NCI-H2171 (cell line): Measurements from ENCODE around the gene BRWD1.

Source experiments
- DNase-seq: peaks from one replicate; lab custom pipeline; 2025; lab: John Stamatoyannopoulos, UW

BRWD1 gene

DNA sequence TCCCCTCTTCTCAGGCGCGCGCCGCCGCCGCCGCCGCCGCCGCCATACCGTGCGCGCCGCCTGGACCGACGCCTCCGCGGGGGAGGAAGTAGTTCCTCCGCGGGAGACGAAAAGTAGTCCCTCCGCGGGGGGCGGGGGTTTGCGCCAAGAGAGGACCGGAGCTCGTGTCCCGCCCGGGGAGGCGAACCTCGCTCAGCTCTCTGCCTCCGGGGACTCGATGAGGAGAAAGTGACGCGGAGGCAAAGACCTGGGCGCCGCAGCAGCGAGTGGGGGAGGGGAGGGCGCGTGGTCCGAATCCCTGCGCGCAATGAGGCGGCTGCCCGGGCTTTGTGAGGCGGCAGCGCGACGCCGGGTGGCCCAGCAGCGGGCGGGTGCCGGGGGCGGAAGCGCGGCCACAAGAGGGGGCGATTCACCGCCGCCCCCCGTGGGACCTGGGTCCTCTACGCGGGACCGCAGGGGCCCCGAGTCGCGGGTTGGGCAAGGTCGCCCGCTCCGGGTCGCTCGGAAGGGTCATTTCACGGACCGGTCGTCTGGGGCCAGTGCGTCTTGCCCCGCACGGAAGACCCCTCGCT lies at the start of gene BRWD1:
TSS of gene BRWD1 (minus strand) at position 62 of the 572 bp plus-strand sequence. CDS start 141 bp downstream, outside the sequence.
- peak; percentile 95 for DNase-seq

DNA sequence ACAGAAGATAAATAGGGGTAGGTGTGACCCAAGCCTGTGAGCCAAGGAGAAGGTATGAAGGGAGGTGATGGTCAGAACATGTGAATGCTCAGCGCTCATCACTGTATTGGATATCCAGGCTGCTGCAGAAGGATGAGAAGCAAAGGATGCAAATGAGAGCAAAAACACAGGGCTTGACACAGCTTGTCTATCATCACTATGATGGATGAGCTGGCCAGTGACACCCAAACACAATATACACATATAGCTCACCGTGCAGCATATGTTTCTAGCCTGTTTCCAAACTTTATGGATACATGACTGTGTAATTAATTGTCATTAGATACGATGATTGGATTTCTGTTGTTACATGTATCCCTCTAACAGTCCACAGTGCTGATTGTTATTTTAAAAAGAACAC lies 49.3 kb upstream of the BRWD1 start:
- DNase-seq = no peak

DNA sequence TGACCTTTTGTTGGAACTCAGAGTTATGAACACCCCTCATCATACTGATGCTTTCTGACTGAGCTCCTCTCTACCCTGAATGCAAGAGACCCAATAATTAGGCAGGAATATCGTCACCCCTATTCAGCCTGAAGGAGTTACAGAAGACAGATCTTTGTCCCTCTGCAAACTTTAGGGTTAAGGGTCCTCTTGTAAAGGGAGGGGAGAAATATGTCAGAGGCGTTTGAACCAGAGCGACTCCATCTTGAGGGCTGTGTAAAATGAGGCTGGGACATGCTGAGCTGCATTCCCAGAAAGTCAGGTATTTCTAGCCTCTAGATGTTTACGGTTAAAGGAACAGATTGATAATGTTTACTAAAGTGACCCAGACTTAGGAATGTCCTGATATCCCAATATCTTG lies 46.0 kb upstream of the BRWD1 start:
- DNase-seq = no peak

DNA sequence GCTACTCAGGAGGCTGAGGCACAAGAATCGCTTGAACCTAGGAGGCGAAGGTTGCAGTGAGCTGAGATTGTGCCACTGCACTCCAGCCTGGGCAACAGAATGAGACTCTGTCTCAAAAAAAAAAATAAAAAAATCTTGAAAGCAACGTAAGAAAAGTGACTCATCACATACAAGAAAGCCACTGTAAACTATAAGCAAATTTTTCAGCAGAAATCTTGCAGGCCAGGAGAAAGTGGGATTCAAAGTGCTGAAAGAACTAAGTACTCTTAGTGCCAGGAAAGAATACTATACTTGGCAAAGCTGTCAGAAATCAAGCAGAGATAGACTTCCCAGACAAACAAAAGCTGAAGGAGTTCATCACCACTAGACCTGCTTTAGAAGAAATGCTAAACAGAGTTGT lies 39.9 kb upstream of the BRWD1 start:
- DNase-seq = no peak

DNA sequence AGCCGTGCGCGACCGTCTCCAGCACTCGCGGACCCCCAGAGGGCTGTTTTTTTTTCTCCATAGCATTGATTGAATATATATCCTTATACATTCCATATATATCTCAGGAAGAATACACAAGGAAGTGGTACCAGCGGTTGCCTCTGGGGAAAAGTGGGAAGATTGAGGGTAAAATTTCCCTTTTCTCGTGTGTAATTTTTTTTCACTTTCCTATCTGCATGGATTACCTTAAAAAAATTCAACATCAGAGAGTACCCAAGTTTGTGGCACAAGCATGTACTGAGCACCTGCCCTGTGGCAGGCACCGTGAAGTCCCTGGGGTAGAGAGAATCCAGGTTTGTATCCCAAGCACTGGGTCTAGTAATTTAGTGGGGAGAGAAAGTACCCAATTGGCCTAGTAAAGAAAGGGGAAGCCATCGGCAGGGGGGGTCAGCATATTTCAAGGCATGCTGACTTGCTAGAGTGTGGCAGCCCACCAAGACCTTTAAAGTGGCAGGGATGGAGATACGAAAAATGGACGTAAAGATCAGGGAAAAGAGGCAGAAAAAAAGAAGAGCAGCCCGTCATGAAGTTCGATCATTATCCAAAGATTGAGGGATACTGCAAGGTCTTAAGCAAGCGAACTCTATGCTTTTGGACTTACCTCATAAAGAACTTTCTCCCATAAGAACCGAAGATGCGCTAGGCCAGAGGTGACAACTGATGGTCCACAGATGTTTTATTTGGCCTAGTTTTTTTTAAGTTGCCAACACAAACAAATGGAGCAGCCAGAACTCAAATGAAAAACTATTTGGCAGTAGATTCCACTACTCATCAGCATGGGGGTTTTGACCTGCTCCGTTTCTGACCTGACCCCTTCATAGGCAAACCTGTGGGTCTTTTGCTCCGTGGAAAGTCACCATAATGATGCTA lies 36.9 kb upstream of the BRWD1 start:
- no peak for DNase-seq

DNA sequence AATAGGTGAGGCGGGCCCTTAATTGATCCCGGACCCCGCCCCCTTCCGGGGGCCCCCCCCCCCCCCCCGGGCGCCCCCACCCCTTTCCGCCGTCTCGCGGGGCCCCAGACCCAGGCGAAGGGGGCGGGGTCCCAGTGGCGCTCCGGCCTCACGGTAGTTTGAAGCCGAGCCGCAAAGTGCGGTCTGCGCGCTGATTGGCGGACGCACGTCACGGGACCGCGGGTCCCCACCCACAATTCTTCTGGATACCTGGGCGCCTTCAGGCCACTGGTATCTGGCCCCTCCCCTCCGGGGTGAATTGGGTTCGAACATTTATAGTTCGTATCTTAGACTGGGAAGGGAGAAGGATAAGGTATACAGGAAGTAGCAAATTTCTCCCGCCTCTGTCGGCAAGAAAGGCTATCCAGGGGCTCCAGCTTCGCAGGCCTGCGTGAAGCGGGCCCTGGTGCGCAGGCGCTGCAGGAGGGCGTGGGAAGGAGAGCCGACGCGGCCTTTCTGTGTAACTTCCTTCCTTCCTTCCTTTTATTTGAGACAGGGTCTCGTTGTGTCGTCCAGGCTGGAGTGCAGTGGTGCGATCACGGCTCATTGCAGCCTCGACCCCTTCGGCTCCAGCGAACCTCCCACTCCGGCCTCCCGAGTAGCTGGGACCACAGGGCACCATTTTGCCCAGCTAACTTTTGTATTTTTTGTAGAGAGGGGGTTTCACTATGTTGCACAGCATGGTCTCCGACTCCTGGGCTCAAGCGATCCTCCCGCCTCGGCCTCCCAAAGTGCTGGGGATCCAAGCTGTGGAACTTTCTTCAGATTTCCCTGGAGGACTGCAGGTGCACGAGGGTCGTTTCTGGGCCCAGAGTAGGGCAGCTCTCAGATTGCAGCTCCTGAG lies 36.0 kb upstream of the BRWD1 start:
- peak; percentile 97 for DNase-seq

DNA sequence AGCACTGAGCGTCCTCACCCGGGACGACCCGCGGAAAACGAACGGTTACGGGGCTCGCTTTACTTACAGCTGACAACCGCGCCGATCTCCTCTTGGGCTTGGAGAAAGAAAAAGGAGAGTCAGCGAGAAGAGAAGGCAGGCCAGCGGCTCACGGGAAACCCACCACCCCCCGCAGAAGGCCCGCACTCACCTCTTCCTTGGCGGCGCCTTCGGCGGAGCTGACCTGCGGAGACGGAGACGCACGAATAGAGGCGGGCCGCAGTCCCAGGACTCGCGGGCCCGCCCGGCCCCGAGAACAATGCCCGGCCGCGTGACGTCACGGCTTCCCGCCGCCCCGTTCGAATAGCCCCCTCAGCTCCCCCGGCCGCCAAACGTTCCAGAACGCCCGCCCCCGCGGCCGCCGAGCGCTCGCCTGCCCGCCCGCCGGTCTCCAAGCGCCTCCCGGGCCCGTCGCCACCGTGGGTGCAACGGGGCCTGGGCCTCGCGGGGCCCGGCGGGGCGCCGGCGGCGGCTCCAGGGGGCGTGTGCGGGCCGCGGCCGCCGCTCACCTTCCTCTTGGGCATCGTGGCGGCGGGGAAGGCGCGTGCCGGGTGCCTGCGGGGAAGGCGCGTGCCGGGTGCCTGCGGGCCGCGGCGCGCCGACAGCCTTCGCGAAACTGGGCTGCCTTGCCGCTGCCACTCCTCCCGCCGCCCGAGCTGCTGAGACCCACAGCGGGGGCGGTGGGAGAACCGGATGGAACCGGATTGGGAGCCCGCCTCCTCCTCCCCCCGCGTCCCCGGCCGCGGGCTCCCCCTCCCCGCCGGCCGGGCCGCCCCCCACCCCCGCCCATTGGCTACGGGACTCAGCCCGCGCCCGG lies 35.2 kb upstream of the BRWD1 start, which contains the start of gene HMGN1:
TSS of gene HMGN1 (minus strand) at position 734 of the 856 bp plus-strand sequence. CDS start at position 563, 171 bp downstream.
- DNase-seq = peak; percentile 95

DNA sequence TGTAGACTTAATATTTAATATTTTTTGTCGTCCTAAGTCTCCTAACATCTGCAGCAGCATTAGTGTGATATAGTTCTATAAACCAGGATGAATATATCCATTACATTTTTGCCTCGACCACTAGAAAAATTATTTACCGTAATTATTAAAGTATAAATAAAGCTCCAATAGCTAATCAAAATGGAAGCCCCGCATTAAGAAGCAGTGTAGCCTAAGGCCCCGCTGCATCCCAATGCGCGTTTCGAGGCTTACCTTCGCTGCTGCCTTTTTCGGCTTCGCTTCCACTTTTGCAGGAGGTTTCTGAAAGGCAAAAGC lies 34.6 kb upstream of the BRWD1 start:
- no peak for DNase-seq

DNA sequence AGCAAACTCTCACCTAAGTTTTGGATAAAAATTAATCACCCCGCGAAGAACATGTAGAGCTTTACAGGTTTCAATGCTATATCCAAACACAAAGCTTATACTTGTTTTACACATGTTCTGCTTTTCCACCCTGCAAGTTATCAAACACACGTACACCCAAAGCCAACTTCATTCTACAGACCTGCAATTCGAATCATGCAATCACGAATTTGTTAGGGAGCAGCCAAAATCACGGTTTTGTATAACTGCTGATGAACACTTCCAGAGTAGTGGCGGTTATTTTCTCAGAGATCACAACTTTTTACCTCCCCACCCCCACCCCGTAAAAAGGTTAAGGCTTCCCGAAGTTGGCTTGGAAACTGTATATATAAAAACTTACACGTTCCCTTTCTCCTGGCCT lies 34.1 kb upstream of the BRWD1 start:
- DNase-seq = no peak

DNA sequence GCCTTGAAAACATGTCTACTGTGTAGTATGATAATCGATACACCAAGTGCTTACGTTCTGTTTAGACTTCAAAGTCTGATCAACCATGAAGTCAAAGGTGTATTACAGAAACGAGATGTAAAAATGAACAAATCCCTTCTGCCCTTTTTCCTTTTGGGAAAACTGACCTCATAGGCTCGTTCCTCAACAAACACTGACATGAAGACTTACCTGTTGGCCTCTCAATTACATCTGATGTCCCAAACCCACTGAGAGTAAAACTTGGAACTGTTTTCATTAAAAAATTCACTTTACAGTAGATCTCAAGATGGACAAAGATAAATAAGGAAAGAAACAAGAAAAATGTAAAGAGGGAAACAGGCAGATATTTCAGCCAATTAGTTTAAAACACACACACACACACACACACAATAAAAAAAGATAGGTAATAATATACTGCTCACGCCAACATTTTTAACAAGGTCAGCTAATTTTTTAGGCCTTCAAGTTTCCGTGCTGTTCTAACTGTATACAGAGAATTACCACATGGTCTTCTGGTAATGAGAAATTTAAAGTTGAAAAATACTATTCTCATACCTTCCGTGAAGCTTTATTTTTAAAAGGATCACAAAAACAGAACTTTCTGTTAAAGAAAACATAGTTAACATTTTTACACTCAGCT lies 33.4 kb upstream of the BRWD1 start:
- DNase-seq = no peak

DNA sequence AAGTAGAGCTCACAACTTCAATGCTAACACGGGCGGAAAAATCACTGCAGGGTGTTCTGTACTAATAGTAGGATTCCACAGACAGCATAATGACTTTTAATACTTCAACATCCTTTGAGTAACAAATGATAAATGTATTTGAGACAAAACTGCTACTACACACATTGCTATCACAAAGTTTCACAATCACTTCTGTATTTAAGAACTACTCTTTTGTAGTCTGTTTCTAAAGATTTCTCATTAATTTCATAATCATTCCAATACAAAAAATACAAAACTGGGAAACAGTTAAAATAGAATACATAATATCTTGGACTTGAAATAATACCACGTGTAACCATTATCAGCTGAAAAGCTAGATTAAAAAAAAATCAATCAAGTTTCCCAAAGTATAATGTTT lies 32.8 kb upstream of the BRWD1 start:
- DNase-seq = no peak

DNA sequence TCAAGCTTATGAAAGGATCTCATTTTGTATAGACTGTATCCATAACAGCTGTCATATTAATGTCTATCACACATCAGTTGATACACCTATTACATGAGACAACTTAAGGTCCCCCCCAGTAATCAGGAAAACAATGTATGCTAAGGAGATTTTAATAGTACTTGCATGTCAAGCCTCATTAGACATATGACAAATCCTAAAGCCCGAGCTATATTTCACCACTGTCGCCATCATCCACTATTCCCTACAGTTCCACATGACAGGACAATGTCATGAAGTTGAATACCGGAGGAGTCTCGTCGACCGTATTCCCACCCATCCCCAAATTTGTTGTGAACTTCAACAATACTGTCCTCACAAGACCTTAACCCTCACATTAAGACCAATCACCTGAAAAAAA lies 32.0 kb upstream of the BRWD1 start:
- no peak for DNase-seq

DNA sequence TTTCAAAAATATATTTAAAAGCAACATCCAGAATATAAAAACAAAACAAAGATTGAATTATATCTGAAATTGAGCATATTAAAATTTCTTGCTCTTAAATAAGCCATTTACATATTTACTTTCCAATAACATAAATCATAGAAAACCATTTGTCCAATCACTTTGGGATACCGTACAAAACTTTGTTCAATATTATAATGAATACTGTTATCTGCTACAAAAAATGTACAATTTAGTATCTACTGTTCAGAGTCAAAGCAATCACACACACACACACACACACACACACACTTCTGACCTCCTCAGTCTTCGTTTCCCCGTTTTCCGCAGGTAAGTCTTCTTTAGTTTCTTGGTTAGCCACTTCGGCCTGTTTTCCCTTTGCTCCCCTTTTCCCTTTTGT lies 31.4 kb upstream of the BRWD1 start:
- no peak for DNase-seq

DNA sequence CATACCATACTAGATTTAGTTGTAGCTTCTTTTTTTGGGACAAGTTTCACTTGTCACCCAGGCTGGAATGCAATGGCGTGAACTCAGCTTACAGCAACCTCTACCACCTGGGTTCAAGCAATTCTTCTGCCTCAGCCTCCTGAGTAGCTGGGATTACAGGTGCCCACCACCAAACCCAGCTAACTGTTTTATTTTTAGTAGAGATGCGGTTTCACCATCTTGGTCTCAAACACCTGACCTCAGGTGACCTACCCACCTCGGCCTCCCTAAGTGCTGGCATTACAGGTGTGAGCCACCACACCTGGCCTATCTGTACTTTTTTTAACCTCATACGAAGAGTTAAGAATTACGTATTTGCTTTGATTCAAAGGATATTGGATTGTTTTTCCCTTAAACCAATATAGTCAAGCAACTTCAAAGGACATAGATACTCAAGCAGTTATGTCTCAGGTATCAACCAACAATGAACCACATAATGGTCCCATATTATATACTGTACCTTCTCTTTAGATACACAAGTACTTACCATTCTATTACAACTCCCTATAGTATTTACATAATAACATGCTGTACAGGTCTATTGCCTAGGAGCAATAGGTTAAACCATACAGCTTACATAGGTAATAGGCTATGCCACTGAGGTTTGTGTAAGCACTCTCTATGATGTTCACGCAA lies 28.0 kb upstream of the BRWD1 start:
- no peak for DNase-seq

DNA sequence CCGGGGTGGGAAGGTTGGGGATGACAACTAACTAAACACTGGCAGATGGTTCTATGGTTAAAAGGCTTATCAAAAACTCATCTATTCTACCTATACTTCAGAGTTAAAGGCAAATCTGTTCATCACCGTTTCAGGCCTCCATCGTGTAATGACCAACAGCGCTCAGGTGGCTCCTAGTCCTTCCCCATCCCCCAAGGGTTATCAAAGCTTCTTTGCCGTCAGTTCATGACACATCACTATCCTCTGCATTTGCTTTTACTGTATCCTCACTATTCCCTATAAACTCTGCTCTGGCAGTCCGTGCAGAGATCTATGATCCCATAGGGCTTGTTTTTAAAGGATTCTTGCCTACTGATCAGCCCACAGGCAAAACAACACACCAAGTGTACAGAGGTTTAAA lies 27.3 kb upstream of the BRWD1 start:
- DNase-seq = no peak

DNA sequence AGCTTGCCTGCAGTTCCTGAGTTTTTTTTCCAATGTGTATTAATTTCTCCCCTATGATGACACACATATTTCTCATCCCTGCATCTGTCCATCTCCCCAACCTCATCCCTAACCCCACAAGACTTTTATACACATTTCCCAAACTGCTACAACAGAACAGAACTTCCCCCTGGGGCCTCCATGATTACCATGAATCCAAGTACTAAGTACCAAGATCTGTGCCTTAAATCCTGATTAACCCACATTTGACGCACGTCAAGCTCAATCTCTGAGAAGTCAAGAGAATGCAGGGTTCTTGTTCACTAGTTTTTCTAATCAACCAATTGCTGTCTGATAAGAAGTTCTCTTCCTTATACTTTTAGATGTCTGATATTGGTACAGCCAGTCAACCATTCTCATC lies 25.8 kb upstream of the BRWD1 start:
- no peak for DNase-seq

DNA sequence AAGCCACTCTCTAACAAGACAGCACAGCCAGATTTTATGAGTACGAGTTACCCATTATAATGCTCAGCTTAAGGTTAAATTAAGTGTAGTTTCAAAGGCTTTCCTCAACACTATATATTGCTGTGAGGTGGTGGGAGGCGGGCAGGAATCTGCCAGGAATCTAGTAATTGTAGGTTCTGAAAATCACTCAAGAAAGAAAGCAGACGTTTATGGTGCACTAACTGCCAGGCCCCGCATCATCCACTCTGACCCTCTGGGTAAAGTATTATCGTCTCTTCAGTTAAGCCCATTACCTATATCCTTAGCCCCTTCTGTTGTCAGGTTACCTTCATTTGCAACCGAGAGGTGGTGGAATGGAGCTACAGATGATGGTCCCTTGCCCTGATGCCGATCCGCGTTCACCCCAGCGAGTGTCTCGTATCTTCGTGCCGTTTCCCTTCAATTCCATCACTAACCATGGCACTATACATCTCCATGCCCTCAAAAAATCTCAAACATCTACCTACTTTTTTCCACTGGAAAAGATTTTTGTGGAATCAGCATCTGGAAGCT lies 23.1 kb upstream of the BRWD1 start:
- no peak for DNase-seq

DNA sequence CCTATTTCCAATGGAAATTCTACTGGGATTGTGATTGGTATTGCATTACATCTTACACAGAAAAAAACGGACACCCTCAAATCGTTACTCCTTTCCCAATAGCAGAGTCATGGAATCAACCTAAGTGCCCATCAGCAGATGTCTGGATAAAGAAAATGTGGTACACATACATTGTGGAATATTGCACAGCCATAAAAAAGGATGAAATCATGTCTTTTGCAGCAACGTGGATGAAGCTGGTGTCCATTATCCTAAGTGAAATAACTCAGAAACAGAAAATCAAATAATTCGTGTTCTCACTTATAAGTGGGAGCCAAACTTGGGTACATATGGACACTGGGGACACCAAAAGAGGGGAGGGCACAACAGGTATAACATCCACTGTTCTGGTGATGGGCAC lies 21.2 kb upstream of the BRWD1 start:
- DNase-seq = no peak

DNA sequence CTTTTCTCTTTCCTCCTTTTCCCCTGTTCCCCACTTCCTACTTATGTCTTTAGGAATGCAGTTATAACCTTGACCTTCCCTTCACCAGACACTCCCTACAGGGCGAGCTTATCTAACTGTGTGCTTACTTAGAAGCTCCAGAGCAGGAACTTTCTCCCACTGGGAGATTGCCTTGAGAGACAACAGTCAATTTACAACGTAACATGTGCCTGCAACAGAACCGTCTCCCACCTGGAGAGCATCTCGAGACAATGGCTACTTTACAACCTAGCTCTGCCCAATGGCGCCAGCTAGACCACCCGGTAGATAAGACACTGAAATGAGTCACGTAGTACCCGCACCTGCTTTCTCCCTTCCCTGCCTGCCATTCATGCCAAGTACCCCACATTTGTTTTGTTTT lies 18.7 kb upstream of the BRWD1 start:
- DNase-seq = no peak

DNA sequence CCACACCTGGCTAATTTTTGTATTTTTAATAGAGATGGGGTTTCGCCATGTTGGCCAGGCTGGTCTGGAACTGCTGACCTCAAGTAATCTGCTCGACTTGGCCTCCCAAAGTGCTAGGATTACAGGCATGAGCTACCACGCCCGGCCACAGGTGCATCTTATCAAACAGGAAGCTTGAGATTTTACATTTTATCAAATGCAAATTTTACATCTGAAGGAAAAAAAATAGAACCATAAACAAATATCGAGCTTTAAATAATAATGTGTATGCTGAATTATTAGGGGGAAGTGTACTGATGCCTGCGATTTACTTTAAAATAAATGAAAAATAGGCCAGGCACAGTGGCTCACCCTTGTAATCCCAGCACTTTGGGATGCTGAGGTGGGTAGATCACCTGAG lies 16.6 kb upstream of the BRWD1 start:
- DNase-seq = no peak
